Hematopoietic multipotent progenitor cell (in vitro differentiated cells): ENCODE results near the gene GJC1. TPM values are rescaled to one million over a fixed set of nuclear protein-coding genes. Genes with fewer than 3 reads are reported as not detected.
"Not testable (repeated sequence)": the region's sequence is repeated elsewhere in the genome, so short reads cannot be mapped to it uniquely, and the experiment has no call there.

Experiments used
- DNase-seq, 3 donors: peaks; one replicate each; pipeline ENCODE4 v3.0.0-alpha.2; 2011 to 2015; ENCODE audit warnings: low read depth in 2 of 3, low spot score in 2 of 3
- total RNA-seq: library from RNA; depleted of rRNA; stranded (reverse); fragments of >200 nt; gene quantifications from one replicate; pipeline ENCODE4 v1.2.3, GENCODE V29; 2012

Gene GJC1
- total RNA-seq, 1 donor, result under 0.01 TPM

DNA sequence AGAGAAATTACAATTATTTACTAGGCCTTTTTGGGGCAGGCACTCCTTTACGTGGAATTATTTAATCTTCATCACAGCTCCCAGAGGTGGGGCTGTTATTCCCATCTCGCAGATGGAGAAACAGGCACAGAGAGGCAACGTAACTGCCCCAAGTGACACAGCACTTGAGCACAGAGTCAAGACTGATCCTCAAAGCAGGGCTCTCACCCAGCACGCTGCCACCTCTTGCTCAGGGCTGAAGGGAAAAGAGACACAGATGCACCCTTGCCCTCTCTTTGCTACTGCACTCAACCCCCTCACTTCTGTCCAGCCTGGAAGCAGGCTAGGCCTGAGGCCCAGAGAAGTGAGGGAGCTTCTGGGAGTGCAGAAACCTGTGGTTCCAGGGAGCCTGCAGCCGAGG, 66.9 kb downstream of the GJC1 start:
- no peak for DNase-seq

DNA sequence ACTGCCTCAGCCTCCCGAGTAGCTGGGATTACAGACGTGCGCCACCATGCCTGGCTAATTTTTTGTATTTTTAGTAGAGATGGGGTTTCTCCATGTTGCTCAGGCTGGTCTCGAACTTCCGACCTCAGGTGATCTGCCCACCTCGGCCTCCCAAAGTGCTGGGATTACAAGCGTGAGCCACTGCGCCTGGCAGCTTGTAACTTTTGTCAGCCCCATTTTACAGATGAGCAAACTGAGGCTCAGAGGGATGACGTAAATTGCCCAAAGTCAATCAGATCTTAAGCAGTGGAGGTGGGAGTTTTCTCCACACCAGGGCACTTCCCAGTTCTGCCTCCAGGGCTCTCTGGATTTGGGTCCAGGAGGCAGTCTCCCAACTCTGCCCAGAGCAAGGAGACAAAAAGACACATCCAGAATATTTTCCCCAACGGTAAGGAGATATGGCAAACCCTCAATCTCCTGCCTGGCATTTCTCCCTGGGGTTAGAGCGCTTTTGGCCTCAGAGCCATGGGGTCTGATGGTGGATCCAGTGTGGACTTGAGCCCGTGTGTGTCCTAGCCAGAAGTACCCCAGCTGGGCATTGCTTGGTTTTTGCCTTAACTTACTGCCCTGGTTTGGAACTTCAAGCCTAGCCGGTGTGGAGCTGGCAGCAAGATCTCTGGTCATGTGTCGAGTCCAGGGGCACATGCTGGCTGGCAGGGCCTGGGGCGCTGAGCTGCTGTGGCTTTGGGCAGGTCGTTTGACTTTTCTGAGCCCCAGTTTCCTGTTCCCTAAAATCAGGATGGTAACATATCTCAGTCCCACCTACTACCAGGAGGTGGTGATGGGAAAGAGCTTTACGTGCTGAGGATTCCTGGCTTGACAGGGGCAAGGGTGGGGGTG, 67.9 kb downstream of the GJC1 start:
- no peak for DNase-seq

GRCh38 chr17:44760474-44761308, 69.4 kb downstream of the GJC1 start:
- DNase-seq, result no peak

- no peak for DNase-seq
Observed at GRCh38 chr17:44759916-44760243, 70.2 kb downstream of the GJC1 start.

GRCh38 chr17:44759086-44759915, 70.8 kb downstream of the GJC1 start:
- DNase-seq, result no peak

GRCh38 chr17:44758414-44759085, 71.5 kb downstream of the GJC1 start, which contains the start of gene ADAM11:
ADAM11 (plus strand) TSS chr17:44758988; CDS start chr17:44759200, 212 bp downstream.
- no peak for DNase-seq

GRCh38 chr17:44757918-44758413, 72.1 kb downstream of the GJC1 start:
- no peak for DNase-seq

DNA sequence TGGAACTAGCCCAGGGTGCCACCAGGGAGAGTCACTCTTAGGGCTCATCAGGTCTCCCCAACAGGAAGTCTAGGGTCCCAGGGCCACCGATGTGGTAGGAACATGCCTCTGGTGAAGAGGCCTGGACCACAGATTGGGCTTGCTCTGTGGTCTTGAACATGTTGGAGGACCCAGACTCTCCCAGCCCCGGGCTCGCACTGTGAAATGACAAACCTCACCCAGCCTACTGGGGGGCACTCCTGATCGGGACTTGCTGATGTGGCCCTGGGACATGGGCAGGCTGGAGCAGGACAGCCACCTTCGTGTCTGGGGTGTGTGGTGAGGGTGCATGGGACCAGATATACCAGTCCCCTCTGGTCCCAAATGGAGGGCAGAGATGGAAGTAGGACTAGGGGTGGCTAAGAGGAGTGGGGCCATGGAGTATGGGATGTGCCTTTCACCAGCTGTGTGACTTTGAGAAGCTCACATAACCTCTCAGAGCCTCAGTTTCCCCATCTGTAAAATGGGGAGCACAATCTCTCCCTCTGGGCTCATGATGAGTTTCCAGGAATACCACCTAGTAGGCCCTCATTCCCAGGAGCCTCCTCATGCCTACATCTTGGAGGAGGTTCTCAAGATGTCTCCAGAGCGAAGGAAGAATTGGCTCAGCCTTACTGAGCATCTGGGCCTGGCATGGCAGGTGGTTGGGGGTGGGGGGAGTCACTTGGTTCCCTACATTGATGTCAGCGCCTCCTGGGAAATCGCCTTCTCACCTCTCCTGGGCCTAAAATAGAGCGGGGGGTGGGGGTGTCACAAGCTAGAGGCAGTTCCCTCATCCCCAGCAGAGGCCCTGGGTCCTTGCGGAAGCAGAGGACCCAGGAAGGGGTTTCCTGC, 72.8 kb downstream of the GJC1 start:
- no peak for DNase-seq

GRCh38 chr17:44755180-44755579, 74.9 kb downstream of the GJC1 start:
- not testable (repeated sequence) for DNase-seq

DNA sequence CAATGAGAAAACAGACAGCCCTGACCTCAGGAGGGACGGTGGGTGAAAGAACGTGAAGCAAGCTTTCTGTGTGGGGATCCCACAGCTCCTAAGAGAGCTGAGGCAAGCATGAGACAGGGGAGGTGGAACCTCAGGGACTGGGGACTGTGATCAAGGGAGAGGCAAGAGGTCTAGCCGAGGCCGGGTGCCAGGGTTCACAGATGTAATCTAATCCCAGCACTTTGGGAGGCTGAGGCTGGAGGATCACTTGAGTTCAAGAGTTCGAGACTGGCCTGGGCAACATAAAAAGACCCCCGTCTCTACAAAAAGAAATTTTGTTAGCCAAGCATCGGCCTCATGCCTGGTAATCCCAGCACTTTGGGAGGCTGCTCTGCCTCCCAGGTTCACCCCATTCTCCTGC, 75.8 kb downstream of the GJC1 start:
- DNase-seq, result no peak

GRCh38 chr17:44752953-44753861, 76.9 kb downstream of the GJC1 start:
- DNase-seq, result no peak

GRCh38 chr17:44751806-44752205, 78.3 kb downstream of the GJC1 start:
- DNase-seq, result no peak

DNA sequence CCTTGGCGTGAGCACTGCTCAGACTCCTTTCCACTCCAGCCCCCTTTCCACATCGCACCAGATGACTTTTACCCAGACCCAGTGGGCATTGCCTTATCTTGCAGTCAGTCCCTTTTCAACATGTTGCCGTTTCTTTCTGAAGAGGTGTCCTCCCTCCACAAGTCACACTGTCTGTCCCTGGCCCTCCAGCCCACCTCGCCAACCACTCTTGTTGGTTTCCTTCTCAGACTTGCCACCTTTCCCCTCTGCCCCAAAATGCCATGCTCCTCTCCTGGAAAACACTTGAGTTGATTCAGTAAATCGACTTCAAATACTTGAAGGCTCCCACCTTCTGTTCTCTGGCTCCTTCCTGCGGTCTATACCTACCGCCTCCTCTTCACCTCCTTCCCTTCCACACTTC, 78.8 kb downstream of the GJC1 start:
- no peak for DNase-seq

DNA sequence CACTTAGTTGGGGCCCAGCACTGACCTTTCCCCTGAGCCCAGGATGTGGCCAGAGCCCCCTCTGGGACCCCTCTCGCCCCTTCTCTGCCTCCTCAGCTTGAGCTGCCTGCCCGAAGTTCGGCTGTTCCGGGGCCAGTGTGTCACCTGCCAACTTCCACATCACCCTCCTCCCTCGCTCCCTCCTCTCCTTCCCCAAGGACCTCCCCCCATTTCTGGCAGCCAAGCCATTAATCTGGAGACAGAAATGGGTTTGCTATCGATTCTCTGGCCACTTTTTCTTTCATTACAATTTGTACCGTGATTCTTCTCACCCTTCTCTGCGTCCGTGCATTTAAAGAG, 80.1 kb downstream of the GJC1 start:
- no peak for DNase-seq

- DNase-seq, result no peak
Observed at GRCh38 chr17:44749076-44749979, 80.8 kb downstream of the GJC1 start.
